IgD-negative memory B cell (primary cell): ENCODE results near the gene VSNL1. TPM values are rescaled to one million over a fixed set of nuclear protein-coding genes. Genes with fewer than 3 reads are reported as not detected.

ENCODE experiments used
- H3K27ac Mint-ChIP-seq, 3 donors: one replicate each; pipeline ENCODE4 v1.8.0; 2020 to 2022; ENCODE audit warnings: mild to moderate bottlenecking in 3 of 3, mixed read lengths in 3 of 3, moderate library complexity in 1 of 3
- H3K27me3 Mint-ChIP-seq: one replicate; pipeline ENCODE4 v1.8.0; 2021; ENCODE audit warnings: mixed read lengths
- H3K36me3 Mint-ChIP-seq: one replicate; pipeline ENCODE4 v1.8.0; 2020; ENCODE audit warnings: mild to moderate bottlenecking, mixed read lengths
- H3K4me1 Mint-ChIP-seq, 3 donors: one replicate each; pipeline ENCODE4 v1.8.0; 2020 to 2022; ENCODE audit warnings: mixed read lengths in 3 of 3, mild to moderate bottlenecking in 1 of 3
- H3K4me3 Mint-ChIP-seq, 4 donors: one replicate each; pipeline ENCODE4 v1.8.0; 2020 to 2022; ENCODE audit warnings: mild to moderate bottlenecking in 4 of 4, mixed read lengths in 4 of 4, moderate library complexity in 3 of 4
- H3K9me3 Mint-ChIP-seq, 3 donors: one replicate each; pipeline ENCODE4 v1.8.0; 2020 to 2021; ENCODE audit warnings: mixed read lengths in 3 of 3, mild to moderate bottlenecking in 1 of 3
- polyA plus RNA-seq: library from polyadenylated mRNA; unstranded; fragments of 300-500 nt; fragmentation: Illumina TruSeq; gene quantifications from one replicate; pipeline ENCODE4 v1.2.3, GENCODE V29; 2021

The VSNL1 gene
- polyA plus RNA-seq, 1 donor from 2014 or later = not detected

GRCh38 chr2:17536416-17536815 lies 4.1 kb upstream of the VSNL1 start:
- peaks cover 0 to 21% (median 16%) of the 10 kb centered on the region in 3 donors for H3K4me1 Mint-ChIP-seq
- peaks cover 0 to 4% (median 1%) of the 10 kb centered on the region in 3 donors for H3K9me3 Mint-ChIP-seq
- no peak overlapping the region for H3K4me3 Mint-ChIP-seq
- no peak overlapping the region for H3K27ac Mint-ChIP-seq
- H3K36me3 Mint-ChIP-seq = peaks cover 2% of the 10 kb centered on the region
- H3K27me3 Mint-ChIP-seq = peaks cover 51% of the 10 kb centered on the region

GRCh38 chr2:17538022-17538843 lies 2.3 kb upstream of the VSNL1 start:
- Mint-ChIP-seq H3K27ac (no peak overlapping the region), H3K9me3 (peaks cover 0 to 6% (median 1%) of the 10 kb centered on the region in 3 donors), H3K27me3 (peaks cover 62% of the 10 kb centered on the region), H3K4me3 (peak overlapping the region in 3 of 4 donors; percentile 5 to 82 (median 66)), H3K4me1 (peaks cover 0 to 23% (median 17%) of the 10 kb centered on the region in 3 donors), H3K36me3 (no peaks in the 10 kb centered on the region)

GRCh38 chr2:17538844-17539554 lies 1.5 kb upstream of the VSNL1 start:
- Mint-ChIP-seq H3K36me3 (no peaks in the 10 kb centered on the region), H3K27ac (no peak overlapping the region), H3K9me3 (peaks cover 0 to 6% (median 1%) of the 10 kb centered on the region in 3 donors), H3K4me3 (peak overlapping the region; percentile 5 to 82 (median 53)), H3K4me1 (peaks cover 0 to 23% (median 17%) of the 10 kb centered on the region in 3 donors), H3K27me3 (peaks cover 62% of the 10 kb centered on the region)

- Mint-ChIP-seq H3K27ac (no peak overlapping the region), H3K27me3 (peaks cover 62% of the 10 kb centered on the region), H3K36me3 (no peaks in the 10 kb centered on the region), H3K4me3 (peak overlapping the region in 3 of 4 donors; percentile 31 to 79 (median 40)), H3K4me1 (peaks cover 0 to 23% (median 17%) of the 10 kb centered on the region in 3 donors), H3K9me3 (peaks cover 0 to 6% (median 3%) of the 10 kb centered on the region in 3 donors)
Observed at GRCh38 chr2:17539611-17540092, 844 bp upstream of the VSNL1 start.

GRCh38 chr2:17540813-17541530 lies 476 bp downstream of the VSNL1 start:
- Mint-ChIP-seq H3K9me3 (peaks cover 0 to 6% (median 3%) of the 10 kb centered on the region in 3 donors), H3K36me3 (no peaks in the 10 kb centered on the region), H3K27me3 (peaks cover 59% of the 10 kb centered on the region), H3K4me1 (peaks cover 0 to 23% (median 17%) of the 10 kb centered on the region in 3 donors), H3K4me3 (peak overlapping the region in 1 of 4 donors; percentile 47), H3K27ac (no peak overlapping the region)

GRCh38 chr2:17541531-17541950 lies 1.0 kb downstream of the VSNL1 start:
- Mint-ChIP-seq H3K36me3 (no peaks in the 10 kb centered on the region), H3K27me3 (peaks cover 55% of the 10 kb centered on the region), H3K27ac (no peak overlapping the region), H3K9me3 (peaks cover 0 to 6% (median 3%) of the 10 kb centered on the region in 3 donors), H3K4me3 (peak overlapping the region in 1 of 4 donors; percentile 47), H3K4me1 (peaks cover 0 to 20% (median 17%) of the 10 kb centered on the region in 3 donors)

GRCh38 chr2:17542471-17542870 lies 2.0 kb downstream of the VSNL1 start:
- Mint-ChIP-seq H3K9me3 (peaks cover 0 to 6% (median 3%) of the 10 kb centered on the region in 3 donors), H3K36me3 (no peaks in the 10 kb centered on the region), H3K27me3 (peaks cover 50% of the 10 kb centered on the region), H3K4me3 (no peak overlapping the region), H3K4me1 (peaks cover 0 to 18% (median 17%) of the 10 kb centered on the region in 3 donors), H3K27ac (no peak overlapping the region)

GRCh38 chr2:17543131-17543660 lies 2.7 kb downstream of the VSNL1 start:
- peaks cover 0 to 6% (median 2%) of the 10 kb centered on the region in 3 donors for H3K9me3 Mint-ChIP-seq
- no peaks in the 10 kb centered on the region for H3K36me3 Mint-ChIP-seq
- H3K27me3 Mint-ChIP-seq = peaks cover 45% of the 10 kb centered on the region
- H3K27ac Mint-ChIP-seq = no peak overlapping the region
- H3K4me3 Mint-ChIP-seq = no peak overlapping the region
- peaks cover 0 to 16% (median 15%) of the 10 kb centered on the region in 3 donors for H3K4me1 Mint-ChIP-seq

GRCh38 chr2:17543848-17544247 lies 3.4 kb downstream of the VSNL1 start:
- no peak overlapping the region for H3K4me3 Mint-ChIP-seq
- H3K36me3 Mint-ChIP-seq = no peaks in the 10 kb centered on the region
- peaks cover 0 to 6% (median 2%) of the 10 kb centered on the region in 3 donors for H3K9me3 Mint-ChIP-seq
- peaks cover 46% of the 10 kb centered on the region for H3K27me3 Mint-ChIP-seq
- H3K27ac Mint-ChIP-seq = no peak overlapping the region
- H3K4me1 Mint-ChIP-seq = peaks cover 0 to 12% (median 11%) of the 10 kb centered on the region in 3 donors

- peaks cover 0 to 12% (median 11%) of the 10 kb centered on the region in 3 donors for H3K4me1 Mint-ChIP-seq
- peaks cover 42% of the 10 kb centered on the region for H3K27me3 Mint-ChIP-seq
- peaks cover 0 to 6% (median 2%) of the 10 kb centered on the region in 3 donors for H3K9me3 Mint-ChIP-seq
- no peaks in the 10 kb centered on the region for H3K36me3 Mint-ChIP-seq
- no peak overlapping the region for H3K27ac Mint-ChIP-seq
- H3K4me3 Mint-ChIP-seq = no peak overlapping the region
Observed at GRCh38 chr2:17544256-17544655, 3.8 kb downstream of the VSNL1 start.

- Mint-ChIP-seq H3K4me3 (no peak overlapping the region), H3K27me3 (peaks cover 31% of the 10 kb centered on the region), H3K36me3 (no peaks in the 10 kb centered on the region), H3K9me3 (peaks cover 0 to 5% (median 2%) of the 10 kb centered on the region in 3 donors), H3K4me1 (peaks cover 0 to 6% (median 4%) of the 10 kb centered on the region in 3 donors), H3K27ac (no peak overlapping the region)
Observed at GRCh38 chr2:17545680-17546613, 5.5 kb downstream of the VSNL1 start.

GRCh38 chr2:17547237-17547636 lies 6.7 kb downstream of the VSNL1 start:
- H3K27me3 Mint-ChIP-seq = peaks cover 27% of the 10 kb centered on the region
- no peaks in the 10 kb centered on the region for H3K4me1 Mint-ChIP-seq
- peaks cover 0 to 2% (median 0%) of the 10 kb centered on the region in 3 donors for H3K9me3 Mint-ChIP-seq
- no peak overlapping the region for H3K27ac Mint-ChIP-seq
- no peak overlapping the region for H3K4me3 Mint-ChIP-seq
- peaks cover 1% of the 10 kb centered on the region for H3K36me3 Mint-ChIP-seq

- H3K9me3 Mint-ChIP-seq = peaks cover 0 to 2% (median 0%) of the 10 kb centered on the region in 3 donors
- no peaks in the 10 kb centered on the region for H3K4me1 Mint-ChIP-seq
- no peak overlapping the region for H3K4me3 Mint-ChIP-seq
- peaks cover 1% of the 10 kb centered on the region for H3K36me3 Mint-ChIP-seq
- peaks cover 25% of the 10 kb centered on the region for H3K27me3 Mint-ChIP-seq
- H3K27ac Mint-ChIP-seq = no peak overlapping the region
Observed at GRCh38 chr2:17547737-17548136, 7.2 kb downstream of the VSNL1 start.
